ENCODE results near the gene ZNF416. TPM values are rescaled to one million over a fixed set of nuclear protein-coding genes. Genes with fewer than 3 reads are reported as not detected.

The ZNF416 gene
- total RNA-seq, 1 donor from 2014 or later: 4.6 TPM

DNA sequence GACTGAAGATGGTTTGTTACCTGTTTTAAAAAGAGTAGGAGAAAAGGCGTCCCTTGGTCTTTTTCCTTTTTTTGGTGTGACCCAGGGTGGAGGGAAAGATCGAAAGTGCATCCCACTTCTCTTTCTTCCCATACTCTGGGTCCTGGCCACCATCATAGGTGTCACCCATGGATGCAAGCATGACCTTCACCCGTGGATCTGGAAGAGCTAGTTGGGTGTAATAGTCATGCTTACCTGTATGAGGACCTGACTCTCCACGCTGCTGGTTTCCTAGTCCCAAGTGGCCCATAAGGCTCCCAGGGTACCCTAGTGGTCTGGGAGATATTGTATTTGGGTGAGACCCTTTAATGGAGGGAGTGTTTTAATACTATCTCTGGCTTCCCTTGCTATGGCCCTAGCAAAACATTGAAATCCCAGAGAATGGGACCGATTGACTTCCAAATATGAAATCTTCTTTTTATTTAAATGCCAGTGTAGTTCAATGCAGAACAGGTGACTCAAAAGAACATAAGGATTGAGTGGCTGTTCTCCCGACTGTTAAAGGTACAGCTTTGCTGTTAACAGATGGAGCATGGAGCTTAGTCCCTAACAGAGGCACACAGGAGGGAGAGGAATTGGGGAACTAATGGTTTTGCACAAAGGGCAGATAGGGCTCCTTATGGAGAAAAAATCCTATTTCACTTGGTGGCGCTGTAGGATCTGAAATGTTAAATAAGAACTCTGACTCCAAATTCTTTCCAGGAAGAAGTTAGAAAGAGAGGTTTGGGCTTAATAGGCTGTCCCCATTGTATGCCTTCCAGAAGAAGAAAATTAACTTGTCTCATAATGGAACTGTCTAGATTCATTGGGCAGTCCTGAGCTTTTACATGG lies 12.1 kb downstream of the ZNF416 start:
- TF ChIP-seq, protein P1, sequence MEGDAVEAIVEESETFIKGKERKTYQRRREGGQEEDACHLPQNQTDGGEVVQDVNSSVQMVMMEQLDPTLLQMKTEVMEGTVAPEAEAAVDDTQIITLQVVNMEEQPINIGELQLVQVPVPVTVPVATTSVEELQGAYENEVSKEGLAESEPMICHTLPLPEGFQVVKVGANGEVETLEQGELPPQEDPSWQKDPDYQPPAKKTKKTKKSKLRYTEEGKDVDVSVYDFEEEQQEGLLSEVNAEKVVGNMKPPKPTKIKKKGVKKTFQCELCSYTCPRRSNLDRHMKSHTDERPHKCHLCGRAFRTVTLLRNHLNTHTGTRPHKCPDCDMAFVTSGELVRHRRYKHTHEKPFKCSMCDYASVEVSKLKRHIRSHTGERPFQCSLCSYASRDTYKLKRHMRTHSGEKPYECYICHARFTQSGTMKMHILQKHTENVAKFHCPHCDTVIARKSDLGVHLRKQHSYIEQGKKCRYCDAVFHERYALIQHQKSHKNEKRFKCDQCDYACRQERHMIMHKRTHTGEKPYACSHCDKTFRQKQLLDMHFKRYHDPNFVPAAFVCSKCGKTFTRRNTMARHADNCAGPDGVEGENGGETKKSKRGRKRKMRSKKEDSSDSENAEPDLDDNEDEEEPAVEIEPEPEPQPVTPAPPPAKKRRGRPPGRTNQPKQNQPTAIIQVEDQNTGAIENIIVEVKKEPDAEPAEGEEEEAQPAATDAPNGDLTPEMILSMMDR (IDR thresholded peaks at IDR 0.05; ENCODE audit: borderline replicate concordance): no peak

DNA sequence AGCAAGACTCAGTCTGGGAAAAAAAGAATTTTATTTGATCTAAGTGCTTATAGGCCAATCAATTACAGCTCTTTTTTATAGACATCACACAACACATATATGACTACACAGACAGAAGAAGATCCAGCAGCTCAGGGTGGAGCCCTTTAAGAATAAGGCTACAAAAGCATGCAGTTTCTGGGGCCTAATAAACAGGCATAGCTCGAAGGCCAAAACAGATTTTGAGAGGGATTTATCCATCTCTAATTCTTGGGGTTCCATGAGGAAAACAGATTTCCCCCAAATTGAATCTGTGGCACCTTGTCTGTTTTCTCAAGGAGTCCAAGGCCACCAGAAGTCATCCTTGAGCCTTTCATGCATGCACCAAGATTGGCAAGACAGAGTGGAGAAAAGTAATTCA lies 15.2 kb downstream of the ZNF416 start:
- no peak overlapping the region for H3K27ac ChIP-seq (replicated peaks)
- peaks cover 14% of the 10 kb centered on the region for H3K36me3 ChIP-seq
- no peaks in the 10 kb centered on the region for H3K27me3 ChIP-seq (ENCODE audit: low read depth)
- intact Hi-C loops (cut with micrococcal nuclease): no loop called here
- H3K4me3 ChIP-seq: no peak overlapping the region
- H3K4me1 ChIP-seq: peaks cover 23% of the 10 kb centered on the region
- TF ChIP-seq, protein P1 (IDR thresholded peaks at IDR 0.05; ENCODE audit: borderline replicate concordance): no peak
- no peak for DNase-seq
- peaks cover 61% of the 10 kb centered on the region for H3K9me3 ChIP-seq (replicated peaks)

More for the DNA sequence above, 12.1 kb downstream of the ZNF416 start:
- peaks cover 32% of the 10 kb centered on the region for H3K36me3 ChIP-seq
- intact Hi-C loops (cut with micrococcal nuclease): no loop called here
- H3K27ac ChIP-seq (replicated peaks): no peak overlapping the region
- no peak for DNase-seq
- H3K27me3 ChIP-seq (ENCODE audit: low read depth): no peaks in the 10 kb centered on the region
- no peak overlapping the region for H3K4me3 ChIP-seq
- no peaks in the 10 kb centered on the region for H3K4me1 ChIP-seq
- H3K9me3 ChIP-seq (replicated peaks): peaks cover 92% of the 10 kb centered on the region

DNA sequence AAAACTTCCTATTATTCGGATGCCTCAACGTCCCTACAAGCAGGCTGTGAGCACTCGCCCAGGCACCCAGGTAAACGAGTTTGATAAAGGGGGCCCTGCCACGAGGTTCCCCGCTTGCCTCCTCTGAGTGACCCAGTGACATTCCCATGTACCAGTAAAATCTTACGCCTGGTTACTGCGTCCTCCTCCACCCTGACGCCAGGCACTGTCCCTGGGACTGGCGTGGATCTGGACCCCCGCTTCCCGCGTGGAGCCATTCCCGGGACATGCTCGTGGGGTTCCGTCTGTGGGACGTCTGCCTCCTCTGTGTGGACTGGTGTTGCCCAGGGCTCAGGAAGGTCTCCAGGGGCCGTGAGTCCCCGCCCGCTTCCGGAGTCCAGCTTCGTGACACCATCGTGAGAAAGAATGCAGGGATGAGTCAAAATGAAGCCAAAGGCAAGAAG lies 18.6 kb downstream of the ZNF416 start:
- DNase-seq: peak; percentile 51
- Histone ChIP-seq H3K36me3 (peaks cover 15% of the 10 kb centered on the region), H3K27ac (replicated peaks) (peak overlapping the region; percentile 88), H3K9me3 (replicated peaks) (peaks cover 36% of the 10 kb centered on the region), H3K4me3 (peak overlapping the region; percentile 100), H3K27me3 (ENCODE audit: low read depth) (no peaks in the 10 kb centered on the region), H3K4me1 (peaks cover 40% of the 10 kb centered on the region)
- TF ChIP-seq, protein P1 (IDR thresholded peaks at IDR 0.05; ENCODE audit: borderline replicate concordance): no peak
- intact Hi-C loops (cut with micrococcal nuclease): no loop called here

DNA sequence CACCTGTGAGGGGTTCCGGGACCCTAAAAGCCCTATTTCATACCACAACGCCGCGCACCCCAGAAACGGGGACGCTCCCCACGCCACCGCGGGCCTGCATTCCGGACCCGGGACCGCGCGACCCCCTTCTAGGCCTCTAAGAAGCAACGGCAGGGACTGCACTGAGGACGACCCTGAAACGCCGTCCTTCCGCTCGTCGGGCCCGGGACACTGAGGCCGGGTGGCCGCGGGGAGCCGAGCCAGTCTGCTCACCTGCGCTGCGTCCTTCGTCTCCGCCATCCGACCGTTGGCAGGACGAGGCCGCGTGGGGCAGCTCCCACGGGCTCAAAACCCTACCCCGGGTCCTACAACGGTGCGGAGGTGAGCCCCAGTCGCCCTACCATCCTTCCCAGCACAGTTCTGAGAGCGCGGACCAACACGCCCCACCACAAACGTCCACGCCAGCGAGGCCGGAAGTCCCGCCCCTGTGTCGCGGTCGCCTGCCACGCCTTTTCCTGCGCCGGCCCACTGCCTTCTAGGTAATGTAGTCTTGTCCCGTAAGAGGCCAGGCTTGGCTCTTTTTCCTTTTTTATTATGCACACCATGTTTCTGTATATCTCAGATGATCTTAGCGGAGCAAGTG lies 19.2 kb downstream of the ZNF416 start, which contains the start of gene ZNF550:
TSS of gene ZNF550 (minus strand) at position 460 of the 622 bp plus-strand sequence. CDS start at position 279, 181 bp downstream.
- H3K9me3 ChIP-seq (replicated peaks): peaks cover 36% of the 10 kb centered on the region
- peaks cover 20% of the 10 kb centered on the region for H3K36me3 ChIP-seq
- DNase-seq: peak; percentile 92
- H3K27me3 ChIP-seq (ENCODE audit: low read depth): no peaks in the 10 kb centered on the region
- H3K27ac ChIP-seq (replicated peaks): peak within 1 kb of the TSS; percentile 88
- H3K4me1 ChIP-seq: peaks cover 40% of the 10 kb centered on the region
- TF ChIP-seq, protein P1 (IDR thresholded peaks at IDR 0.05; ENCODE audit: borderline replicate concordance): no peak
- peak within 1 kb of the TSS; percentile 100 for H3K4me3 ChIP-seq
- intact Hi-C loops (cut with micrococcal nuclease): no loop called here

DNA sequence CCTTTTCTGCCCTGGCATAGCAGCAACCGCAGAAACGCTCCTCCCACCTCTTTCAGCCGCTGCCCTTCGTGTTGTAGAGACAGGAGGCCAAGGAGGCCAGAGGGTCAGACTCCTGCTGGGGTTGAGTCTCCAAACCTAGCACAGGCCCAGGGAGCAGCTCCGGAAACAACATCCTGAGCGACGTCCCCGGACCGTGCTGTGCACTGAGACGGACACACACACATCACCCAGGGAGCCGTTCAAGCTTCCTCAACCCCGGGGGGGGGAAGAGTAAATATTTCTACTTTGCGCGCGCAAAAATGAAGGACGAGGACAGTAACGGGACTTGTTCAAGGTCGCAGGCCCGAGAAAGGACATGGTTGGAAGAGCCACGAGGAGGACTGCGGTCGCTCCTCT lies 19.7 kb downstream of the ZNF416 start:
- peaks cover 25% of the 10 kb centered on the region for H3K36me3 ChIP-seq
- intact Hi-C loops (cut with micrococcal nuclease): no loop called here
- peak overlapping the region; percentile 88 for H3K27ac ChIP-seq (replicated peaks)
- H3K9me3 ChIP-seq (replicated peaks): peaks cover 36% of the 10 kb centered on the region
- peak overlapping the region; percentile 100 for H3K4me3 ChIP-seq
- DNase-seq: peak; percentile 18
- TF ChIP-seq, protein P1 (IDR thresholded peaks at IDR 0.05; ENCODE audit: borderline replicate concordance): no peak
- no peaks in the 10 kb centered on the region for H3K27me3 ChIP-seq (ENCODE audit: low read depth)
- H3K4me1 ChIP-seq: peaks cover 40% of the 10 kb centered on the region

Data from left ventricle myocardium inferior (tissue), 1 donor.